HG02840 (cell line): ENCODE results near the gene KRT73.

Source experiments
- ATAC-seq: cut with Tn5 transposase; IDR thresholded peaks from one replicate; pipeline ENCODE4 v1.9.1; 2021; ENCODE audit warnings: mild to moderate bottlenecking, moderate library complexity, moderate number of reproducible peaks; ENCODE audit not compliant: unreplicated experiment, low FRiP score

The KRT73 gene

GRCh38 chr12:52618216-52618615, at the start of gene KRT73:
Gene KRT73, minus strand, starts transcription at chr12:52618559. Its CDS starts 35 bp downstream, at chr12:52618524.
- ATAC-seq = no peak

GRCh38 chr12:52667931-52668330, 49.6 kb upstream of the KRT73 start:
- no peak for ATAC-seq

GRCh38 chr12:52667509-52667908, 49.1 kb upstream of the KRT73 start:
- ATAC-seq = no peak

GRCh38 chr12:52666471-52666870, 48.1 kb upstream of the KRT73 start:
- no peak for ATAC-seq

- ATAC-seq = no peak
Measured at GRCh38 chr12:52663420-52663819, 45.1 kb upstream of the KRT73 start.

GRCh38 chr12:52662918-52663229, 44.5 kb upstream of the KRT73 start:
- ATAC-seq = no peak

GRCh38 chr12:52662093-52662917, 43.9 kb upstream of the KRT73 start:
- no peak for ATAC-seq

GRCh38 chr12:52661668-52662067, 43.3 kb upstream of the KRT73 start:
- no peak for ATAC-seq

GRCh38 chr12:52660934-52661499, 42.7 kb upstream of the KRT73 start:
- no peak for ATAC-seq

GRCh38 chr12:52659951-52660350, 41.6 kb upstream of the KRT73 start:
- ATAC-seq = no peak

- no peak for ATAC-seq
Measured at GRCh38 chr12:52659395-52659794, 41.0 kb upstream of the KRT73 start.

GRCh38 chr12:52658196-52658595, 39.8 kb upstream of the KRT73 start:
- ATAC-seq = no peak

- no peak for ATAC-seq
Measured at GRCh38 chr12:52657250-52657902, 39.0 kb upstream of the KRT73 start.

- no peak for ATAC-seq
Measured at GRCh38 chr12:52656616-52657015, 38.3 kb upstream of the KRT73 start.

- no peak for ATAC-seq
Measured at GRCh38 chr12:52655720-52656124, 37.4 kb upstream of the KRT73 start.

- ATAC-seq = no peak
Measured at GRCh38 chr12:52655251-52655650, 36.9 kb upstream of the KRT73 start.

- no peak for ATAC-seq
Measured at GRCh38 chr12:52651726-52652261, 33.4 kb upstream of the KRT73 start, which contains the start of gene KRT2. Gene KRT2, minus strand, starts transcription at chr12:52652211. Its CDS starts 69 bp downstream, at chr12:52652142.

GRCh38 chr12:52650520-52651081, 32.2 kb upstream of the KRT73 start:
- no peak for ATAC-seq

- no peak for ATAC-seq
Measured at GRCh38 chr12:52649066-52649465, 30.7 kb upstream of the KRT73 start.

GRCh38 chr12:52648012-52648550, 29.7 kb upstream of the KRT73 start:
- no peak for ATAC-seq

GRCh38 chr12:52647601-52648000, 29.2 kb upstream of the KRT73 start:
- no peak for ATAC-seq
